ENCODE measurements around the gene RAD51B. TPM values are rescaled to one million over a fixed set of nuclear protein-coding genes. Genes with fewer than 3 reads are reported as not detected.

RAD51B gene
- total RNA-seq, 1 experiment from 2014 or later: 16.7 TPM

- peaks cover 0 to 2% (median 2%) of the 10 kb centered on the region in 3 experiments; a peak in 3 of 7 replicates for H3K36me3 Mint-ChIP-seq (ENCODE audit: insufficient read depth in 1 of 3, low read depth in 3 of 3)
- H3K9ac ChIP-seq (ENCODE audit: extremely low read depth, insufficient read length, low read length): no peak overlapping the region
- no CpG with 5 or more reads among the region's 5 CpGs for WGBS (ENCODE audit: extremely low coverage, insufficient read length, low lambda C conversion rate)
- peak overlapping the region in 1 of 3 experiments; percentile 21; a peak in 1 of 7 replicates for H3K27ac Mint-ChIP-seq
- H2BK20ac ChIP-seq (ENCODE audit: low read depth, low read length, poor library complexity, severe bottlenecking): no peak overlapping the region
- no peak overlapping the region for H3K27ac ChIP-seq (ENCODE audit: insufficient read length, low read depth, low read length)
- no peak for DNase-seq
- H3K27me3 Mint-ChIP-seq (ENCODE audit: low read depth): no peaks in the 10 kb centered on the region
- H3K4ac ChIP-seq (ENCODE audit: low read depth, low read length): no peak overlapping the region
- peaks cover 5% of the 10 kb centered on the region; the same call in 1 of the 2 replicates for H3K4me1 ChIP-seq (ENCODE audit: insufficient read depth, low read length)
- H4K91ac ChIP-seq (ENCODE audit: insufficient read length, low read depth, low read length): no peak overlapping the region
- no peaks in the 10 kb centered on the region for H3K27me3 ChIP-seq (ENCODE audit: insufficient read depth, low read length)
- TF ChIP-seq CTCF (conservative IDR thresholded peaks at IDR 0.05): no peak
- no peak overlapping the region for H2BK12ac ChIP-seq (ENCODE audit: insufficient read length, low read depth, low read length)
- no peaks in the 10 kb centered on the region for H3K23me2 ChIP-seq (ENCODE audit: insufficient read length, low read depth, low read length, poor library complexity, severe bottlenecking)
- H2BK5ac ChIP-seq (ENCODE audit: insufficient read length, low read length): no peak overlapping the region
- H3K4me3 Mint-ChIP-seq: no peak overlapping the region
- H2BK120ac ChIP-seq (ENCODE audit: low read depth, low read length, poor library complexity, severe bottlenecking): no peak overlapping the region
- no peak overlapping the region for H3T11ph ChIP-seq (ENCODE audit: low read length)
- H3K79me1 ChIP-seq (ENCODE audit: insufficient read depth, low read depth, low read length, poor library complexity, severe bottlenecking): no peaks in the 10 kb centered on the region
- H3K79me2 ChIP-seq (ENCODE audit: insufficient read depth, low read length): no peaks in the 10 kb centered on the region
- no peak overlapping the region for H3K4me2 ChIP-seq (ENCODE audit: insufficient read depth, insufficient read length, low read length)
- no peak overlapping the region for H2AK5ac ChIP-seq (ENCODE audit: insufficient read length, low read length)
- H3K18ac ChIP-seq (ENCODE audit: insufficient read length, low read depth, low read length): no peak overlapping the region
- no peak overlapping the region for H4K8ac ChIP-seq (replicated peaks; ENCODE audit: insufficient read length, low read depth, low read length)
- no peak overlapping the region for H3K23ac ChIP-seq (ENCODE audit: insufficient read length, low read depth, low read length)
- H2AFZ ChIP-seq (ENCODE audit: low read length): no peak overlapping the region
- H3K14ac ChIP-seq (ENCODE audit: insufficient read depth, low read length): no peak overlapping the region
- no peak overlapping the region for H4K5ac ChIP-seq (ENCODE audit: insufficient read length, low read depth, low read length)
- H2BK15ac ChIP-seq (ENCODE audit: low read depth, low read length): no peak overlapping the region
- no peak overlapping the region for H3K56ac ChIP-seq (ENCODE audit: insufficient read length, low read depth, low read length)
- peaks cover 9 to 11% of the 10 kb centered on the region in 2 experiments; a peak in 4 of 5 replicates for H3K9me3 Mint-ChIP-seq
- no peaks in the 10 kb centered on the region for H3K9me3 ChIP-seq (ENCODE audit: control insufficient read depth, low read depth, low read length)
- no peaks in the 10 kb centered on the region for H4K20me1 ChIP-seq (ENCODE audit: control insufficient read depth, insufficient read depth, insufficient read length)
- H3K4me1 Mint-ChIP-seq: peaks cover 27 to 30% of the 10 kb centered on the region in 2 experiments
Observed at GRCh38 chr14:68089146-68089731, 269.7 kb downstream of the RAD51B start.
